Ascending aorta (tissue), 2 donors: ENCODE data around the gene ARHGEF7. TPM values are rescaled to one million over a fixed set of nuclear protein-coding genes. Genes with fewer than 3 reads are reported as not detected.

Experiments used
- DNase-seq, 2 donors: peaks; one replicate each; pipeline ENCODE4 v3.0.0-alpha.2; 2019; ENCODE audit warnings: low spot score in 2 of 2
- H3K27ac ChIP-seq, 2 donors: fragments of 200-600 bp; sonication (generic); one replicate each; pipeline ENCODE4 v1.5.1; 2016 to 2017; ENCODE audit warnings: mild to moderate bottlenecking in 1 of 2
- H3K27me3 ChIP-seq: fragments of 200-600 bp; sonication (generic); one replicate; pipeline ENCODE4 v1.5.1; 2017
- H3K36me3 ChIP-seq, 2 donors: fragments of 200-600 bp; sonication (generic); one replicate each; pipeline ENCODE4 v1.5.1; 2016
- H3K4me1 ChIP-seq, 2 donors: fragments of 200-600 bp; sonication (generic); one replicate each; pipeline ENCODE4 v1.5.1; 2016 to 2017; ENCODE audit warnings: mild to moderate bottlenecking in 1 of 2
- H3K4me3 ChIP-seq, 2 donors: fragments of 200-600 bp; sonication (generic); one replicate each; pipeline ENCODE4 v1.5.1; 2016 to 2017; ENCODE audit warnings: mild to moderate bottlenecking in 1 of 2
- H3K9me3 ChIP-seq, 2 donors: fragments of 200-600 bp; sonication (generic); one replicate each; pipeline ENCODE4 v1.5.1; 2016
- intact Hi-C: fragments of 100-400 bp; cut with DNase I; formaldehyde crosslinking; loops from one replicate; pipeline ENCODE4 v1.15.1; 2023
- total RNA-seq: library from RNA; depleted of rRNA; stranded (reverse); fragments of >200 nt; gene quantifications from one replicate; pipeline ENCODE4 v1.1.0, GENCODE V29; 2016
- TF ChIP-seq, protein P1 (sequence below), 3 experiments: fragments of 200-600 bp in 2 of 3; fragments of 450-650 bp in 1 of 3; sonication (generic) in 2 of 3; IDR thresholded peaks; one replicate each; pipeline ENCODE4 v1.5.1; 2016 to 2019; ENCODE audit warnings: antibody characterized with exemption in 3 of 3, mild to moderate bottlenecking in 1 of 3, moderate library complexity in 1 of 3

Gene ARHGEF7
- total RNA-seq, 1 donor from 2014 or later = 32.2 TPM

DNA sequence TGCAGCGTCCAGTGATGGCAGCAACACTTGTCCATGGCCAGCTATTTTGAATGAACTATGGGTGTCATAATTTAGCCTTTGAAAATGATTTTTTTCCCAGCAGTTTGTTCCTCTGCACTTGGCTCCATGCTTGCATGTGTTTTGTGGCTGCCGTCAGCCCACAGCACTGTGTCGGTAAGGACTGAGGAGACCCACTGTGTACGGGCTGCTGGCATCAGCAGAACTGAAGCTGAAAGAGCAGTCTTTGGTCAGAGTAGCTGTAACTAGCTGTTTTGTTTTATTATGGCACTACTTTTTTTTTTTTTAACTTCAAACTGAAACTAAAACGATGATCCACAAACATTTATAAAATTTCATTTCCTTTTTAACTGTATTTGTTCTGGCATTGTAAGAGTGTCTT, 155.0 kb downstream of the ARHGEF7 start:
- TF ChIP-seq, protein P1, sequence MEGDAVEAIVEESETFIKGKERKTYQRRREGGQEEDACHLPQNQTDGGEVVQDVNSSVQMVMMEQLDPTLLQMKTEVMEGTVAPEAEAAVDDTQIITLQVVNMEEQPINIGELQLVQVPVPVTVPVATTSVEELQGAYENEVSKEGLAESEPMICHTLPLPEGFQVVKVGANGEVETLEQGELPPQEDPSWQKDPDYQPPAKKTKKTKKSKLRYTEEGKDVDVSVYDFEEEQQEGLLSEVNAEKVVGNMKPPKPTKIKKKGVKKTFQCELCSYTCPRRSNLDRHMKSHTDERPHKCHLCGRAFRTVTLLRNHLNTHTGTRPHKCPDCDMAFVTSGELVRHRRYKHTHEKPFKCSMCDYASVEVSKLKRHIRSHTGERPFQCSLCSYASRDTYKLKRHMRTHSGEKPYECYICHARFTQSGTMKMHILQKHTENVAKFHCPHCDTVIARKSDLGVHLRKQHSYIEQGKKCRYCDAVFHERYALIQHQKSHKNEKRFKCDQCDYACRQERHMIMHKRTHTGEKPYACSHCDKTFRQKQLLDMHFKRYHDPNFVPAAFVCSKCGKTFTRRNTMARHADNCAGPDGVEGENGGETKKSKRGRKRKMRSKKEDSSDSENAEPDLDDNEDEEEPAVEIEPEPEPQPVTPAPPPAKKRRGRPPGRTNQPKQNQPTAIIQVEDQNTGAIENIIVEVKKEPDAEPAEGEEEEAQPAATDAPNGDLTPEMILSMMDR (IDR thresholded peaks at IDR 0.05) = no peak
- Histone ChIP-seq H3K27ac (peak overlapping the region; percentile 2 to 41), H3K9me3 (no peaks in the 10 kb centered on the region), H3K27me3 (no peaks in the 10 kb centered on the region), H3K36me3 (peaks cover 11 to 53% of the 10 kb centered on the region in 2 donors), H3K4me3 (peak overlapping the region; percentile 26), H3K4me1 (peaks cover 5 to 24% of the 10 kb centered on the region in 2 donors)
- no peak for DNase-seq
- intact Hi-C loops = no loop called here

DNA sequence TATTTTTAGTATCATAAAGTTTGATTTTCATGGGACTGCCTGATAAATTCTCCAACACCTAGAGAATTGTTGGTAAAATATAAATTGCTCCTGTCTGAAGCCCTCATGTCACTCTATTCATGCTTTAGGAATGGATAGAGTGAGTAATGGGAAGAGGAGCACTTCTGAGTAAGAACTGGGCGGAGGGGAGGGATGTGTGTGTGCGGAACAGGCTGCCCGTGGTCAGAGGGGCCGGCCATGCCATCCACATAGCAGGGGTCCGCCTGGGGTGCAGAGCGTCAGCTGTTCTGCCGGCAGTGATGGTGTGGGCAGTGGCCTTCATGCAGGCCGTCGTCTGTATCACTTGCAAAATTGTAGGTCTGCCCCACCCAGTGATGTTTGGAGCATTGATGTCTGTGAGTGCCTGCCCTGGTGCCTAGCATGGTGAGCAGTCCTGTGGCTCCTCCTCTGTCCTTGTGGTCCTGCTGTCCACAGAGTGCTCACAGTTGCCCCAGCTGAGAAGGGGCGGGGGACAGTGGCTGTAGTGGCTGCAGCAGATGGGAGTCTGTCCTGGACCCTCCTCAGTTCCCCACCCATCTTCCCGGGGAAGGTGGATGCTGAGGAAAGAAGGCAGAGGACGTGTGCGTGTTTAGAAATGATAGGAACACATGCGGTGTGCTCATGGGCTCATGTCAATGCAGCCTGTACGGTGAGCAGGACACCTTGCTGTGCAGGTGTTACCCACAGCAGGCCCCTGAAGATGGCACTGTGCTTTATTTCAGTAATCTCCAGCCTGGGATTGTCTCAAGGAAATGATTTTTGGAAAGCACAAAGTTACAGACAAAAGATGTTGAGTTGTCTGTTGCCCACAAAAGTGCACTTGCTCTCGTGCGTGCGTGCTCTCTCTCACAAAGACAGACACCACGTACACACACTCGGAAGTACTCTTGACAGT, 155.9 kb downstream of the ARHGEF7 start:
- intact Hi-C loops = no loop called here
- TF ChIP-seq, protein P1 (IDR thresholded peaks at IDR 0.05) = no peak
- H3K4me3 ChIP-seq = peak overlapping the region in 1 of 2 donors; percentile 26
- H3K36me3 ChIP-seq = peaks cover 18 to 53% of the 10 kb centered on the region in 2 donors
- peak overlapping the region; percentile 2 to 41 for H3K27ac ChIP-seq
- peaks cover 5 to 24% of the 10 kb centered on the region in 2 donors for H3K4me1 ChIP-seq
- no peaks in the 10 kb centered on the region for H3K9me3 ChIP-seq
- no peak for DNase-seq
- no peaks in the 10 kb centered on the region for H3K27me3 ChIP-seq

DNA sequence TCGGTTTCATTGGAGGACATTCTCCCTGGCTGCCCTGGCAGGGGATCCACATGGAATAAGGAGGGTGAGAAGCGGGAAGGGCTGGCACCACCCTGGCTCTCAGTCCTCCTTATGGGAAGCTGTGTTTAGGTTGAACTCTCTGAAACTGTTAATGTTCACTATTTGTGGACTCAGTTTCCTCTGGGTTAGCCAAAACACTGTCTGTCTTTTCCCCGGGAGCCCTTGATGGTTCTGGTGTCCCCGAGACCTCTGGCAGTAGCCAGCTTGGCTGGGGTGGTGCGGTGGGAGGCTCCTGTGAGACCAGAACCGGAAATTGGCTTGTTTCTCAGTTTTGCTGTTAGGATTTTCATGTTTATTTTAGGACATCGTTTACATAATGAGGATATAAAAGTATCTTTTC, 157.0 kb downstream of the ARHGEF7 start:
- Histone ChIP-seq H3K4me1 (peaks cover 5 to 24% of the 10 kb centered on the region in 2 donors), H3K36me3 (peaks cover 27 to 60% of the 10 kb centered on the region in 2 donors), H3K27ac (peak overlapping the region; percentile 22 to 63), H3K27me3 (no peaks in the 10 kb centered on the region), H3K9me3 (no peaks in the 10 kb centered on the region), H3K4me3 (no peak overlapping the region)
- no peak for DNase-seq
- TF ChIP-seq, protein P1 (IDR thresholded peaks at IDR 0.05) = no peak
- intact Hi-C loops = no loop called here

DNA sequence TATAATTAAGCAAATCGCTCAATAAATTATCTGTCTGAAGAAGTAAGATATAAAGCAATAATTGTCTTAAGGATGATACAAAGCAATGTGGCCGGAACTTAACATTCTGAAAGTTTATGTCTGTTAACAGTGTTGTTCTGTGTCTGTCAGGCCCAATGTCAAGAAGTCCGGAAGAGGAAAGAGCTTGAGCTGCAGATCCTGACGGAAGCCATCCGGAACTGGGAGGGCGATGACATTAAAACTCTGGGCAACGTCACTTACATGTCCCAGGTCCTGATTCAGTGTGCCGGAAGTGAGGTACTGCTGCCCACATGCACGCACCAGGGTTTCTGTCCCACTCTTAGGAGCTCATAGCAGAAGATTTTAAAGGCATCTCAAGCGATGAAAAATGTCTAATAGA, 160.3 kb downstream of the ARHGEF7 start:
- TF ChIP-seq, protein P1 (IDR thresholded peaks at IDR 0.05) = no peak
- Histone ChIP-seq H3K9me3 (no peaks in the 10 kb centered on the region), H3K36me3 (peaks cover 47 to 64% of the 10 kb centered on the region in 2 donors), H3K4me1 (peaks cover 3 to 19% of the 10 kb centered on the region in 2 donors), H3K4me3 (no peak overlapping the region), H3K27me3 (no peaks in the 10 kb centered on the region), H3K27ac (peak overlapping the region in 1 of 2 donors; percentile 12)
- DNase-seq = no peak
- intact Hi-C loops = no loop called here

DNA sequence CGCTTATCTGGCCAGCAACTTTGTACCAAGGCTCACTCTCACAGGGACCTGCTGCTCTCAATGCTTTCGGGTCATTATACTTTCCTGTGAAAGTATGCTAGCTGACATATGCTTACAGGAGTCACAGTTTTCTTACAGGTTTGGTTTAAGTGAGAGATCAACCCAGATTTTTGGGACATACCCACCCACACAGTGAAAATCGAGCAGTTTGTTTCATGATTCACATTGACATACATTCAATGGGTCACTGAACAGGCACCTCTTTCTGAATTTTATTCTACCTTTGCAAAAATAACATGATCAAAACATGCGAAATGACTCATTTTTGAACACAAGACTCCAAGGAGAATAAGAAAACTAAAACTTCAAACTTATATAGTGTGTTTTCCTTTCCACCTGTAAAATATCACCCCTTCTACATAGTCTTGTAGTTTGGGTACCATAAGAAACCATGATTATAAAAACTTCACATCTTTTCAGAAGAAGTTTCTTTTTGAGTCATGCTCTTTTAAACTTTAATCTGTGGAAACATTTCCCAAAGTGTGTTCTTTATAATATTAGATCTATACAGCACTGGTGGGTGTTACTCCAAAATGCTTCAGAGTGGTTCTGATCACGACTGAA, 161.0 kb downstream of the ARHGEF7 start:
- DNase-seq = no peak
- peak overlapping the region in 1 of 2 donors; percentile 12 for H3K27ac ChIP-seq
- peaks cover 7 to 16% of the 10 kb centered on the region in 2 donors for H3K4me1 ChIP-seq
- H3K4me3 ChIP-seq = no peak overlapping the region
- H3K27me3 ChIP-seq = no peaks in the 10 kb centered on the region
- TF ChIP-seq, protein P1 (IDR thresholded peaks at IDR 0.05) = no peak
- no peaks in the 10 kb centered on the region for H3K9me3 ChIP-seq
- H3K36me3 ChIP-seq = peaks cover 47 to 64% of the 10 kb centered on the region in 2 donors
- intact Hi-C loops = no loop called here
